GM10248 (cell line): Measurements from ENCODE around the gene THBS4.

ENCODE experiments used
- CTCF ChIA-PET: fragments of 300-600 bp; sonication (Branson Sonifier 250); formaldehyde crosslinking; extraction: SDS; loops from one replicate; lab custom pipeline; 2021; ENCODE audit warnings: antibody characterized with exemption; lab: Yijun Ruan, JAX
- POLR2A ChIA-PET: fragments of 350-650 bp; sonication (Branson Sonifier 250); formaldehyde crosslinking; extraction: SDS; loops from one replicate; lab custom pipeline; 2020; ENCODE audit warnings: antibody characterized with exemption; lab: Yijun Ruan, JAX
- DNase-seq: peaks from one replicate; pipeline ENCODE4 v3.0.0; 2012; ENCODE audit errors: extremely low spot score
- CTCF ChIP-seq: IDR thresholded peaks from 2 replicates; pipeline ENCODE4 v1.5.1; 2012; ENCODE audit warnings: mild to moderate bottlenecking, low read depth; ENCODE audit errors: extremely low read depth, missing control alignments, control extremely low read depth

THBS4 gene

DNA sequence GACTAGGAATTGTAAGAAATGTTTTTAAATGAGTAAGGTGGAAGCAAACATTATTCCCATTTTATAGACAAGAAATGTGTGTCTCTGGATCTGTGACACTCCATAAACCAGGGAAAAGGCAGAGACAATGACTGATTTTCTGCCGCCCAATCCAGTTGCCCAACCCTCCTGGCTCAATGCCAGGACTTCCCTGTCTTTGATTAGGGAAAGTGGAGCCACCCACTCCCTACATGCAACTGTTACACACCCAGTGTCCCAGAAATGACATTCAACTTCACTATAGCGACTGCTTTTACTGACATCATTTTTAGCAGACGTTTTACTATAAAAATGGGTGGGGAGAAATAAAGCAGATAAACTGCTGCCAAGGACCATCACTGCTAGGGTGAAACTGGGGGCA, 79.7 kb downstream of the THBS4 start:
- ChIA-PET POLR2A (no interaction called here), CTCF (no interaction called here)

DNA sequence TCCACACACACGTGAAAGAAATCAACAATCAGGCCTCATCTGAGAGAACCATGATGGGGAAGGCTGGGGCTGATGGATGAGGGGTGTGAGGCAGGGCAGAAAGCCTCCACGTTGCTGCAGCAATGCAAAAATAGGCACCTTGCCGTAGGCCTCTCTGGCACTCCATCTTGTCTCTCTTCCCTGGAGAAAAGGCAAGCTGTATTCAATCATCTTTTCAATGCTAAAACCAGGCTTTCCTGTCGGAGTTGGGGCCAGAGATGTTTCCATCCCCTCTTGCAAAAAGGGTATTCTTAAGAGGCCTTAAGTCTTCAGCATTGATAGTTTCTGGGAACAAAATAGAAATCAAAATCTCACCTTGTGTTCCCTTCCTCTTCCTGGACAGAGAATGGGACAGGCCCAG, 80.9 kb downstream of the THBS4 start:
- CTCF ChIA-PET: interaction anchor here (1.1 to 1.3 kb wide), 3 partner anchors 10 to 11 kb away, joined by 3 to 7 read pairs (median 4); no protein-coding TSS in a partner anchor
- POLR2A ChIA-PET: no interaction called here
- no peak for TF ChIP-seq CTCF
- no peak for DNase-seq

More for the DNA sequence above, 79.7 kb downstream of the THBS4 start:
- TF ChIP-seq CTCF: no peak
- no peak for DNase-seq

- ChIA-PET POLR2A (no interaction called here), CTCF (interaction anchor here (1.1 to 1.4 kb wide), 4 partner anchors 10 to 24 kb away, joined by 3 to 7 read pairs (median 4); no protein-coding TSS in a partner anchor)
These were observed 81.3 kb downstream of the THBS4 start for GRCh38 chr5:80116465-80116864.

DNA sequence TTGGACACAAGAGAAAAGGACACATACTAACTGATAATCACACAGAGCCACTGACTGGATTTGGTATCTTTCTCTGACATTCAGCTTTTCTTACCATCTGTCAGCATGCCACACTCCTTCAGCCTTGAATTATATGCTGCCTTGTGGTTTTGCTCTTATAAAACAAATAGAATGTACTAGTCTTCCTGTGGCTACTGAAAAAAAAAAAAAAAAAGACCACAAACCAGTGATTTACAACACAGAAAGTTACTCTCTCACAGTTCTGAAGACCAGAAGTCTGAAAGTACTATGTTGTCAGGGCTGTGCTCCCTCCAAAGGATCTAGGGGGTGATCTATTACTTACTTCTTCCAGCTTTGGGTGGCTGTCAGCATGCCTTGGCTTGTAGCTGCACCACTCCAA, 82.3 kb downstream of the THBS4 start:
- CTCF ChIA-PET: interaction anchor here (1.0 to 2.7 kb wide), 3 partner anchors 9 to 34 kb away, joined by 3 to 8 read pairs (median 4); no protein-coding TSS in a partner anchor
- POLR2A ChIA-PET: interaction anchor here (0.7 kb wide), 1 partner anchor 324 kb away, joined by 12 read pairs; no protein-coding TSS in a partner anchor
- no peak for DNase-seq
- TF ChIP-seq CTCF: no peak

More at GRCh38 chr5:80116465-80116864, 81.3 kb downstream of the THBS4 start:
- DNase-seq: no peak
- TF ChIP-seq CTCF: no peak

GRCh38 chr5:80119372-80119771, 84.2 kb downstream of the THBS4 start:
- CTCF ChIA-PET: interaction anchor here (1.0 to 2.7 kb wide), 4 partner anchors 9 to 36 kb away, joined by 3 to 8 read pairs (median 4); no protein-coding TSS in a partner anchor
- TF ChIP-seq CTCF: no peak
- POLR2A ChIA-PET: no interaction called here
- no peak for DNase-seq

DNA sequence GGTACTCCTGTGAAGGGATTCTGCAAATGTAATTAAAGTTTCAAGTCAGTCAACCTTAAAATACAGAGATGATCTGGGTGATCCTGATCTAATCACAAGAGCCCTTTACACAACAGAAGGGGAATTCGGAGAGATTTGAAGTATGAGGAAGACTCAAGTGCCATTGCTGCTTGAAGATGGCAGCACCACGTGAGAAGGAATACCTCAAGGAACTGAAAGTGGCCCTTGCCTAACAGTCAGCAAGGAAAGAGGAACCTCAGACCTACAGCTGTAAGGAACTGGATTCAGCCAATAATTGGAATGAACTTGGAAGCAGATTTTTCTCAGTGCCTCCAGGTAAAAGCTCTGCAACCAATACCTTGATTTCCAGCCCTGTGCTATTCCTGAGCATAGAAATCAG, 87.4 kb downstream of the THBS4 start:
- no peak for TF ChIP-seq CTCF
- ChIA-PET CTCF (interaction anchor here (1.9 kb wide), 2 partner anchors 31 to 38 kb away, joined by 6 to 7 read pairs; no protein-coding TSS in a partner anchor), POLR2A (no interaction called here)
- no peak for DNase-seq
